Ovary (tissue), 3 donors: ENCODE results near the gene FARSB.

Experiments
- EP300 ChIP-seq: sonication (generic); formaldehyde crosslinking; IDR thresholded peaks from one replicate; pipeline ENCODE4 v1.6.1; 2017; ENCODE audit warnings: antibody characterized with exemption
- POLR2A ChIP-seq: fragments of 450-650 bp; IDR thresholded peaks from one replicate; pipeline ENCODE4 v1.6.1; 2017; ENCODE audit warnings: antibody characterized with exemption, mild to moderate bottlenecking, moderate library complexity
- TF ChIP-seq, protein P1 (sequence below), 3 donors: fragments of 450-650 bp in 2 of 3; fragments of 200-600 bp in 1 of 3; IDR thresholded peaks; one replicate each; pipeline versions ENCODE4 v1.5.1 to v1.8.0; 2016 to 2022; ENCODE audit warnings: antibody characterized with exemption in 3 of 3, mild to moderate bottlenecking in 1 of 3
- donor health status: DM: no; HTN: no; CAD: no.

GRCh38 chr2:222609381-222609780 is 46.5 kb downstream of the FARSB start:
- TF ChIP-seq POLR2A = no peak
- TF ChIP-seq, protein P1, sequence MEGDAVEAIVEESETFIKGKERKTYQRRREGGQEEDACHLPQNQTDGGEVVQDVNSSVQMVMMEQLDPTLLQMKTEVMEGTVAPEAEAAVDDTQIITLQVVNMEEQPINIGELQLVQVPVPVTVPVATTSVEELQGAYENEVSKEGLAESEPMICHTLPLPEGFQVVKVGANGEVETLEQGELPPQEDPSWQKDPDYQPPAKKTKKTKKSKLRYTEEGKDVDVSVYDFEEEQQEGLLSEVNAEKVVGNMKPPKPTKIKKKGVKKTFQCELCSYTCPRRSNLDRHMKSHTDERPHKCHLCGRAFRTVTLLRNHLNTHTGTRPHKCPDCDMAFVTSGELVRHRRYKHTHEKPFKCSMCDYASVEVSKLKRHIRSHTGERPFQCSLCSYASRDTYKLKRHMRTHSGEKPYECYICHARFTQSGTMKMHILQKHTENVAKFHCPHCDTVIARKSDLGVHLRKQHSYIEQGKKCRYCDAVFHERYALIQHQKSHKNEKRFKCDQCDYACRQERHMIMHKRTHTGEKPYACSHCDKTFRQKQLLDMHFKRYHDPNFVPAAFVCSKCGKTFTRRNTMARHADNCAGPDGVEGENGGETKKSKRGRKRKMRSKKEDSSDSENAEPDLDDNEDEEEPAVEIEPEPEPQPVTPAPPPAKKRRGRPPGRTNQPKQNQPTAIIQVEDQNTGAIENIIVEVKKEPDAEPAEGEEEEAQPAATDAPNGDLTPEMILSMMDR (IDR thresholded peaks at IDR 0.05) = no peak
- no peak for TF ChIP-seq EP300
